ENCODE results near the gene SH3RF3. TPM values are rescaled to one million over a fixed set of nuclear protein-coding genes. Genes with fewer than 3 reads are reported as not detected.

SH3RF3 gene
- total RNA-seq, 4 donors from 2014 or later: 2.4 to 5.5 (median 2.9) TPM

GRCh38 chr2:109203246-109204011 lies 74.4 kb downstream of the SH3RF3 start:
- no peaks in the 10 kb centered on the region for H3K36me3 ChIP-seq
- peaks cover 0 to under 1% (median 0%) of the 10 kb centered on the region in 3 donors for H3K4me1 ChIP-seq
- peaks cover 0 to 5% (median 0%) of the 10 kb centered on the region in 3 donors for H3K9me3 ChIP-seq
- no peak overlapping the region for H3K4me3 ChIP-seq
- DNase-seq: no peak
- 88 to 96% methylated on average over 18 to 21 of the region's 22 CpGs for WGBS, 2 donors
- H3K27me3 ChIP-seq: no peaks in the 10 kb centered on the region
- intact Hi-C loops (cut with DNase I): no loop called here
- no peak for TF ChIP-seq CTCF (IDR thresholded peaks at IDR 0.05)
- no peak for TF ChIP-seq POLR2A (IDR thresholded peaks at IDR 0.05)
- H3K27ac ChIP-seq: no peak overlapping the region

GRCh38 chr2:109204412-109204811 lies 75.4 kb downstream of the SH3RF3 start:
- Histone ChIP-seq H3K27ac (no peak overlapping the region), H3K9me3 (peaks cover 0 to 5% (median 0%) of the 10 kb centered on the region in 3 donors), H3K4me1 (peaks cover 0 to 10% (median 5%) of the 10 kb centered on the region in 3 donors), H3K4me3 (no peak overlapping the region), H3K36me3 (no peaks in the 10 kb centered on the region), H3K27me3 (no peaks in the 10 kb centered on the region)
- 82 to 89% methylated on average over 3 of the region's 3 CpGs for WGBS, 2 donors
- intact Hi-C loops (cut with DNase I): no loop called here
- DNase-seq: no peak
- TF ChIP-seq CTCF (IDR thresholded peaks at IDR 0.05): no peak
- no peak for TF ChIP-seq POLR2A (IDR thresholded peaks at IDR 0.05)

- no peak for TF ChIP-seq POLR2A (IDR thresholded peaks at IDR 0.05)
- no peak for TF ChIP-seq CTCF (IDR thresholded peaks at IDR 0.05)
- WGBS, 2 donors: 97 to 100% methylated on average over 1 to 4 of the region's 6 CpGs
- no peak overlapping the region for H3K4me3 ChIP-seq
- intact Hi-C loops (cut with DNase I): no loop called here
- peaks cover 2 to 20% (median 13%) of the 10 kb centered on the region in 3 donors for H3K4me1 ChIP-seq
- peaks cover 0 to 5% (median 0%) of the 10 kb centered on the region in 3 donors for H3K9me3 ChIP-seq
- H3K27ac ChIP-seq: no peak overlapping the region
- no peak for DNase-seq
- H3K27me3 ChIP-seq: no peaks in the 10 kb centered on the region
- no peaks in the 10 kb centered on the region for H3K36me3 ChIP-seq
These were observed 76.4 kb downstream of the SH3RF3 start for GRCh38 chr2:109205447-109205846.

GRCh38 chr2:109206569-109207146 lies 77.7 kb downstream of the SH3RF3 start:
- Histone ChIP-seq H3K9me3 (peaks cover 0 to 5% (median 0%) of the 10 kb centered on the region in 3 donors), H3K36me3 (no peaks in the 10 kb centered on the region), H3K4me1 (peaks cover 8 to 29% (median 21%) of the 10 kb centered on the region in 3 donors), H3K27me3 (no peaks in the 10 kb centered on the region), H3K4me3 (no peak overlapping the region), H3K27ac (no peak overlapping the region)
- DNase-seq: no peak
- 88 to 93% methylated on average over 2 of the region's 2 CpGs for WGBS, 2 donors
- intact Hi-C loops (cut with DNase I): no loop called here
- no peak for TF ChIP-seq CTCF (IDR thresholded peaks at IDR 0.05)
- no peak for TF ChIP-seq POLR2A (IDR thresholded peaks at IDR 0.05)

GRCh38 chr2:109207176-109207575 lies 78.2 kb downstream of the SH3RF3 start:
- intact Hi-C loops (cut with DNase I): no loop called here
- peaks cover 8 to 29% (median 21%) of the 10 kb centered on the region in 3 donors for H3K4me1 ChIP-seq
- no peak overlapping the region for H3K4me3 ChIP-seq
- H3K9me3 ChIP-seq: peaks cover 0 to 5% (median 0%) of the 10 kb centered on the region in 3 donors
- 46 to 56% methylated on average over 1 of the region's 1 CpG for WGBS, 2 donors
- no peak overlapping the region for H3K27ac ChIP-seq
- DNase-seq: no peak
- TF ChIP-seq POLR2A (IDR thresholded peaks at IDR 0.05): no peak
- TF ChIP-seq CTCF (IDR thresholded peaks at IDR 0.05): no peak
- no peaks in the 10 kb centered on the region for H3K27me3 ChIP-seq
- no peaks in the 10 kb centered on the region for H3K36me3 ChIP-seq
